AG09319 (cell line): Measurements from ENCODE around the gene DYSF.
"Not testable (repeated sequence)": the region's sequence is repeated elsewhere in the genome, so short reads cannot be mapped to it uniquely, and the experiment has no call there.

Experiments used
- DNase-seq: peaks from one replicate; pipeline ENCODE4 v3.0.0-alpha.2; 2010; ENCODE audit warnings: low read depth; ENCODE audit errors: extremely low read depth
- CTCF ChIP-seq: IDR thresholded peaks from 2 replicates; pipeline ENCODE4 v1.5.1; 2011; ENCODE audit warnings: low read depth, mild to moderate bottlenecking, inconsistent platforms, low read length, moderate library complexity

The DYSF gene

GRCh38 chr2:71453404-71454220 is at the start of gene DYSF:
Gene DYSF, plus strand, starts transcription at chr2:71453561.
- no peak for DNase-seq
- no peak for TF ChIP-seq CTCF

GRCh38 chr2:71409611-71410010 is 43.8 kb upstream of the DYSF start:
- no peak for TF ChIP-seq CTCF
- DNase-seq, result no peak

- no peak for TF ChIP-seq CTCF
- no peak for DNase-seq
Measured at GRCh38 chr2:71410696-71411095, 42.7 kb upstream of the DYSF start.

- not testable (repeated sequence) for DNase-seq
Measured at GRCh38 chr2:71416866-71417265, 36.5 kb upstream of the DYSF start.

GRCh38 chr2:71417300-71418202 is 35.8 kb upstream of the DYSF start:
- no peak for TF ChIP-seq CTCF
- no peak for DNase-seq

- no peak for DNase-seq
- TF ChIP-seq CTCF, result no peak
Measured at GRCh38 chr2:71419145-71419544, 34.2 kb upstream of the DYSF start.

GRCh38 chr2:71419976-71420375 is 33.4 kb upstream of the DYSF start:
- DNase-seq, result no peak
- TF ChIP-seq CTCF, result no peak
